Stomach (tissue), 4 donors: Measurements from ENCODE around the gene MS4A4E.

ENCODE experiments used
- CTCF ChIP-seq, 7 experiments: fragments of 450-650 bp in 4 of 7; fragments of 200-600 bp in 3 of 7; sonication (generic) in 3 of 7; IDR thresholded peaks; one replicate each; pipeline ENCODE4 v1.5.1; 2016 to 2019; ENCODE audit warnings: antibody characterized with exemption in 7 of 7, control low read depth in 2 of 7, mild to moderate bottlenecking in 1 of 7
- EP300 ChIP-seq: sonication (generic); formaldehyde crosslinking; IDR thresholded peaks from one replicate; pipeline ENCODE4 v1.6.1; 2017; ENCODE audit warnings: antibody characterized with exemption

- TF ChIP-seq CTCF (IDR thresholded peaks at IDR 0.05) = no peak
- TF ChIP-seq EP300 = no peak
Measured at GRCh38 chr11:60194511-60194910, 48.4 kb downstream of the MS4A4E start.
